Stimulated activated CD4-positive, alpha-beta T cell treated with anti-CD3 and anti-CD28 coated beads, TNF-alpha, amount 100 ng/mL, for 48 hours (primary cell): Measurements from ENCODE around the gene RORC.
A peak's percentile ranks its signal among the peaks of the same experiment; 100 is the strongest.
"Not testable (repeated sequence)": the region's sequence is repeated elsewhere in the genome, so short reads cannot be mapped to it uniquely, and the experiment has no call there.

Source experiments
- DNase-seq, 3 donors: peaks; one replicate each; pipeline ENCODE4 v3.0.0-alpha.2; 2020; ENCODE audit warnings: low read depth in 3 of 3

Gene RORC

GRCh38 chr1:151774256-151774922, 57.2 kb downstream of the RORC start:
- DNase-seq, result no peak

GRCh38 chr1:151773702-151774101, 57.9 kb downstream of the RORC start:
- no peak for DNase-seq

GRCh38 chr1:151769270-151769669, 62.3 kb downstream of the RORC start:
- not testable (repeated sequence) for DNase-seq

- not testable (repeated sequence) for DNase-seq
These were observed 63.1 kb downstream of the RORC start for GRCh38 chr1:151768351-151769066.

GRCh38 chr1:151763990-151764389, 67.6 kb downstream of the RORC start:
- DNase-seq, result no peak

- peak; percentile 68 to 80 (median 79) for DNase-seq
These were observed 68.4 kb downstream of the RORC start, which contains the start of gene MRPL9 for GRCh38 chr1:151762941-151763921. TSS of gene MRPL9 (minus strand) at chr1:151763496. CDS start at chr1:151763479, 17 bp downstream.

GRCh38 chr1:151760597-151761385, 70.8 kb downstream of the RORC start:
- DNase-seq, result no peak

GRCh38 chr1:151759241-151759640, 72.4 kb downstream of the RORC start:
- no peak for DNase-seq

- DNase-seq, result no peak
These were observed 75.3 kb downstream of the RORC start for GRCh38 chr1:151756291-151756690.
